Coronary artery (tissue), 2 donors: ENCODE measurements around the gene AQP2.

Experiments
- DNase-seq: peaks from one replicate; pipeline ENCODE4 v3.0.0-alpha.2; 2017; ENCODE audit warnings: low spot score
- H3K27ac ChIP-seq, 2 donors: fragments of 200-600 bp; sonication (generic); one replicate each; pipeline ENCODE4 v1.5.1; 2016 to 2019
- H3K4me3 ChIP-seq: fragments of 200-600 bp; sonication (generic); 2 replicates; pipeline ENCODE4 v1.5.1; 2016; ENCODE audit warnings: mild to moderate bottlenecking, moderate library complexity
- TF ChIP-seq, protein P1 (sequence below): fragments of 200-600 bp; sonication (generic); IDR thresholded peaks from one replicate; pipeline ENCODE4 v1.5.1; 2019; ENCODE audit warnings: antibody characterized with exemption

The AQP2 gene

DNA sequence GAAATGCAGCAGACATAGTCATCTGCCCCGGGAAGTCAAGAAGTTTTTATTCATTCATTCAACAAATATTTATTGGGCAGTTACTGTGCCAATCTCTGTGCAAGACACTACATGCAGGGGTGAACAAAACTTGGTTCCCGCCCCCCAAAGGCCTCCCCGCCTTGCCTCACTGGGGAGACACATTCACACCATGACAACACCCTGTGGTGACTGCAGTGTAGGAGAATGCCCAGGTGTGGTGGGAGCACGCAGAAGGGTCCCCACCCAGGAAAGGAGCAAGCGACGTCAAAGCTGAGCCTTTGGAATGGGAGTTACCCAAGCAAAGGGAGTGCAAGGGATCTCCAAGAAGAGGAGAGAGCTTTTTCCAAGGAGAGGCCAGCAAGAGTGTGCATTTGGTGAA lies 20.6 kb downstream of the AQP2 start:
- Histone ChIP-seq H3K27ac (no peak overlapping the region), H3K4me3 (no peak overlapping the region)
- TF ChIP-seq, protein P1, sequence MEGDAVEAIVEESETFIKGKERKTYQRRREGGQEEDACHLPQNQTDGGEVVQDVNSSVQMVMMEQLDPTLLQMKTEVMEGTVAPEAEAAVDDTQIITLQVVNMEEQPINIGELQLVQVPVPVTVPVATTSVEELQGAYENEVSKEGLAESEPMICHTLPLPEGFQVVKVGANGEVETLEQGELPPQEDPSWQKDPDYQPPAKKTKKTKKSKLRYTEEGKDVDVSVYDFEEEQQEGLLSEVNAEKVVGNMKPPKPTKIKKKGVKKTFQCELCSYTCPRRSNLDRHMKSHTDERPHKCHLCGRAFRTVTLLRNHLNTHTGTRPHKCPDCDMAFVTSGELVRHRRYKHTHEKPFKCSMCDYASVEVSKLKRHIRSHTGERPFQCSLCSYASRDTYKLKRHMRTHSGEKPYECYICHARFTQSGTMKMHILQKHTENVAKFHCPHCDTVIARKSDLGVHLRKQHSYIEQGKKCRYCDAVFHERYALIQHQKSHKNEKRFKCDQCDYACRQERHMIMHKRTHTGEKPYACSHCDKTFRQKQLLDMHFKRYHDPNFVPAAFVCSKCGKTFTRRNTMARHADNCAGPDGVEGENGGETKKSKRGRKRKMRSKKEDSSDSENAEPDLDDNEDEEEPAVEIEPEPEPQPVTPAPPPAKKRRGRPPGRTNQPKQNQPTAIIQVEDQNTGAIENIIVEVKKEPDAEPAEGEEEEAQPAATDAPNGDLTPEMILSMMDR = no peak
- peak; percentile 62 for DNase-seq

DNA sequence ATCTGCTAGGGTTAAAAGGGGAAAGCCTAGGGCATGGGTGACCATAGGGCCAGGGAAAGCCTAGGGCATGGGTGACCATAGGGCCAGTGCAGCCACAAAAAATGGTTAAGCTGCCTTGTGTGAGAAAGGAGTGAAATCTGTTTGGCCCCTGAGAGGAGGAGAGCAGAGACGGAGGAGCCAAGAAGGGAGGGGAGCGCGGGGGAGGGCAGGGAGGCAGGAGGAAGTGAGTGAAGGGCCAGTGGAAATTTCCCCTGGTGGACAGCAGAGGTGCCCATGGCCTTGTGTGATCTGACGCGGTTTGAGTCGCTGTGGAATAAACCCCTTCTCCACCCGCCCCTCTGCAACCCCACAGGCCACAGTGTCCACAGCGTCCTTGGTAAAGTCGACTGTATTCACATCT lies 21.6 kb downstream of the AQP2 start:
- TF ChIP-seq, protein P1 = no peak
- no peak for DNase-seq
- H3K4me3 ChIP-seq = no peak overlapping the region
- H3K27ac ChIP-seq = no peak overlapping the region

DNA sequence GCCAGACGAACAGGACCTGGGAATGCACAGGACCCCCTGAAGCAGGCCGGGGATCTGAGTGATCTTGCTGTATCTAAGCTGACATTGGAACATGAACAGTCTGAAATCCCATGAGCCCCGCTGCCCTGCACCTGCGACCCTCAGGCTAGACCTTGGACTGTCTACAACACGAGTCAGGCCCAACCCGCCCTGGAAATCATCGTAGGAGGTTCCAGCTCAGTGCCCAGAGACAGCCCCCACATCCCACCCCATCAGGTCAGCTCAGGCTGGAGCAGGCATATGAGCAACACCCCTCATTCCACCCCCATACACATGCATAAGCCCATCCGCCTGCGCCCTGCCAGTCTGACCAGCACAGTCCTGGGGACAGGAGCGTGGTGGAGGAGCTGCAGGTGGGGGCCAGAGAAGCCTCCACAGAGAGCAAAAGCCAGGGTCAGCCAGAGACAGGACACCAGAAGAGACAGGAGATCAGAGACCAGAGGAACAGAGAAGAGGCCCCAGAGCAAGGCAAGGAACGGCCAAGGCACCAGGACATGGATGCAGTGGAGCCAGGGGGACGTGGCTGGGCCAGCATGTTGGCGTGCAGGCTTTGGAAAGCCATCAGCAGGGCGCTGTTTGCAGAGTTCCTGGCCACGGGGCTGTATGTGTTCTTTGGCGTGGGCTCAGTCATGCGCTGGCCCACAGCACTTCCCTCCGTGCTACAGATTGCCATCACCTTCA lies 22.3 kb downstream of the AQP2 start, which contains the start of gene AQP6:
AQP6 (plus strand) TSS at position 307 of the 720 bp plus-strand sequence; CDS start at position 534, 227 bp downstream.
- Histone ChIP-seq H3K4me3 (no peak within 1 kb of the TSS), H3K27ac (no peak within 1 kb of the TSS)
- DNase-seq = peak; percentile 70
- TF ChIP-seq, protein P1 = no peak

DNA sequence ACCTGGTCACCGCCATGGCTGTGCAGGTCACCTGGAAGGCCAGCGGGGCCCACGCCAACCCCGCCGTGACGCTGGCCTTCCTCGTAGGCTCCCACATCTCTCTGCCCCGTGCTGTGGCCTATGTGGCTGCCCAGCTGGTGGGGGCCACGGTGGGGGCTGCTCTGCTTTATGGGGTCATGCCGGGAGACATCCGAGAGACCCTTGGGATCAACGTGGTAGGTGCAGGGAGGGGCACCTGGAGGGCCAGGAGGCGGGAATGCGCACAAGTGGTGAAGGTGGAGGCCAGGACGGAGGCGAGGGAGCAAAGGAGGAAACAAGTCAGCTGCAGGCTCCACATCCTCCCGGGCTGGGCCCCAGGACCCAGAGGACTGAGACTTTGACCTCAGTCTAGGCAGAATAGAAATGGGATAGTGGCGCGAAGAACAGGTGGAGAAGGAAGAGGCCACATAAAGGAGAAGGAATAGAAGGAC lies 22.9 kb downstream of the AQP2 start:
- no peak for DNase-seq
- no peak overlapping the region for H3K27ac ChIP-seq
- H3K4me3 ChIP-seq = no peak overlapping the region
- TF ChIP-seq, protein P1 = no peak

DNA sequence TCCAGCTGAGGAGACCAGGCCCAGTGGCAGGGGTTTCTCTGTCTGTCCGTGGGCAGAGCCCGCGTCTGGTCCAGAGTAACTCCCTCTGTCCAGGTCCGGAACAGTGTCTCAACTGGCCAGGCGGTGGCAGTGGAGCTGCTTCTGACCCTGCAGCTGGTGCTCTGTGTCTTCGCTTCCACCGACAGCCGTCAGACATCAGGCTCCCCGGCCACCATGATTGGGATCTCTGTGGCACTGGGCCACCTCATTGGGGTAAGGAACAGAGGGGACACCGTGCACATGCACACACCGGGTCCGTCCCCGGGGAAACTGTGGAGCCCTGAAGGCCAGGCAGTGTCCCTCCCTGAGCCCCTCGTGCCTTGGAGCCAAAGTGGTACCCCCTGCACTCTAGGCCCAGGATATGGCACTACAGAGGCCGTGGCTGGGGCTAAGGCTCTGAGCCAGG lies 23.7 kb downstream of the AQP2 start:
- TF ChIP-seq, protein P1 = no peak
- no peak for DNase-seq
- H3K4me3 ChIP-seq = peak overlapping the region; percentile 35
- H3K27ac ChIP-seq = peak overlapping the region in 1 of 2 donors; percentile 38

DNA sequence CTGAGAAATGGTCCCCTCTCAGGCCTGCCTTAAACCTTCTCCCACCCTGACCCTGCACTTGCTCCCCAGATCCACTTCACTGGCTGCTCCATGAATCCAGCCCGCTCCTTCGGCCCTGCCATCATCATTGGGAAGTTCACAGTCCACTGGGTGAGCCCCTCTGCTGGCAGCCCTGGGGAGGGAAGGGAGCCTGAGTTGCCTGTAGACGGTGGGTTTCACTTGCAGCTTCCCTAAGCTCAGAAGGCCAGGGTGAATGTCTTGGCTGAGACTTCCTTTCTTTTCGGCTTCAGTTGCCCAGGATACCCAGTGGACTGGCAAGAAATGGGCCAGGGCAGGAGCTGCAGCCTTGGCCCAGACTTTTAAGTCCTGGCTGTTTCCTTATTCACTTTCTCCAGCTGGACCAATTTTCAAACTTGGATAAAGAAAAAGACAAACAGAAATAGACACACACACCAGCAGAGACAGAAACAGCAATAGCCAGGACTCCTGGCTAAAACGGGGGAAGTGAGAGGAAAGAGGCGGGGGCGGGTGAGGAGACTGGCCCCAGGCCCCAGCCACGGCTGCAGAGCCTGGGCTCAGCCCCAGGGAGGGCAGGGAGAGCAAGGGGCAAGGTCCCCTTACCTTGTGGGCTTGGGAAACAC lies 24.3 kb downstream of the AQP2 start:
- TF ChIP-seq, protein P1 = no peak
- H3K4me3 ChIP-seq = peak overlapping the region; percentile 35
- DNase-seq = no peak
- H3K27ac ChIP-seq = peak overlapping the region in 1 of 2 donors; percentile 38
